Measurements from ENCODE around the gene RRP15. TPM values are rescaled to one million over a fixed set of nuclear protein-coding genes. Genes with fewer than 3 reads are reported as not detected.
A peak's percentile ranks its signal among the peaks of the same experiment; 100 is the strongest.

RRP15 gene
- total and polyA plus RNA-seq, 9 of the 15 experiments (the other 6 are each of a cell fraction or from before 2014, with no cell fraction given), result 9.5 to 58.1 (median 29.3) TPM

DNA sequence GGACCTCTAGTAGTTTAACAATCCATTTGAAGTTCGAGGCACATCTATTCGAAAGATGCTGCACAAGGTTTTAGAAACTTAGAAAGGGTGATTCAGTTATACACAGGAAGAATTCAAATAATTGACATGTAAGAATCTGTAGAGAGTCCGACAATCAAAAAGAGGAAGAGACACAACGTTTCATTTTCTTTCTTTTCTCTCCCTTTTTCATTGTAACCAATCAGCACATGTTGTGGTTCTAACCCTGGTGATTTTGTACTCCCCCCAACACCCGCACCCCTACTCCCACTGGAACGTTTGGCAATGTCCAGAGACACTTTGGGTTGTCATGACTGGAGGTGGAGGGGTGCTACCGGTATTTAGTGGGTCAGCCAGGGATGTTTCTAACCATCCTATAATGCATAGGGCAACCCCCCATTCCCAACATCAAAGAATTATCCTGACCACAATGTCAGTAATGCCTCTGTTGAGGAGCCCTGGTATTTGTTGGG lies 65.0 kb downstream of the RRP15 start:
- no peak for FAIRE-seq
- 23% methylated on average over 7 of the region's 7 CpGs for WGBS (ENCODE audit: insufficient coverage, low coverage, missing lambda C conversion rate)
- CTCF ChIA-PET (ENCODE audit: low intra/inter-chr PET ratio), result interaction anchor here (1.1 kb wide), 1 partner anchor 20 kb away, joined by 3 read pairs; no protein-coding TSS in a partner anchor

GRCh38 chr1:218350801-218351266 lies 65.7 kb downstream of the RRP15 start:
- intact Hi-C loops (cut with micrococcal nuclease) (loop anchor here (2.0 kb wide), 1 partner anchor 46 kb away; no protein-coding TSS in a partner anchor), in situ Hi-C loops (cut with MboI) (loop anchor here (10.0 kb wide), 1 partner anchor 204 kb away; no protein-coding TSS in a partner anchor)
- no peaks in the 10 kb centered on the region for H3K27me3 ChIP-seq (ENCODE audit: control insufficient read depth in 2 of 2, insufficient read depth in 2 of 2, low read length in 2 of 2)
- CTCF ChIA-PET (ENCODE audit: low intra/inter-chr PET ratio), result interaction anchor here (1.1 kb wide), 1 partner anchor 21 kb away, joined by 3 read pairs; no protein-coding TSS in a partner anchor
- POLR2A ChIA-PET, result no interaction called here
- no peak overlapping the region for H3K9ac ChIP-seq (ENCODE audit: insufficient read depth in 1 of 2, low read depth in 2 of 2, low read length in 2 of 2)
- H3K79me2 ChIP-seq (ENCODE audit: control insufficient read depth, insufficient read depth, low read length), result no peaks in the 10 kb centered on the region
- DNase-seq (ENCODE audit: extremely low read depth in 1 of 4, low spot score in 3 of 4) (no peak), FAIRE-seq (no peak), ATAC-seq (no peak)
- no peaks in the 10 kb centered on the region for H4K20me1 ChIP-seq (replicated peaks; ENCODE audit: control insufficient read depth, insufficient read depth, low read length)
- no peak overlapping the region for H2AFZ ChIP-seq (ENCODE audit: low read depth, low read length)
- no peak overlapping the region for H3K4me3 ChIP-seq
- H3K9me3 ChIP-seq (replicated peaks; ENCODE audit: control insufficient read depth, insufficient read depth, low read depth, low read length), result no peaks in the 10 kb centered on the region
- no peaks in the 10 kb centered on the region for H3K9me1 ChIP-seq (ENCODE audit: control insufficient read depth, insufficient read depth, low read length)
- 63% methylated on average over 2 of the region's 2 CpGs for WGBS (ENCODE audit: insufficient coverage, low coverage, missing lambda C conversion rate)
- TF ChIP-seq TRIM25 (IDR thresholded peaks at IDR 0.05; ENCODE audit: borderline replicate concordance) (no peak), NFIC (IDR thresholded peaks at IDR 0.05) (peak; percentile 12; the same call in 1 of the 2 replicates)
- H3K27ac ChIP-seq (ENCODE audit: extremely low read depth, low read depth, low read length), result no peak overlapping the region
- H3K4me2 ChIP-seq (ENCODE audit: insufficient read depth, low read length), result no peak overlapping the region
- no TSS peak for BruUV-seq (replicated peaks)
- H3K4me1 ChIP-seq (replicated peaks in 1 of 2; ENCODE audit: control insufficient read depth in 2 of 2, insufficient read depth in 2 of 2, low read length in 2 of 2), result peaks cover 0 to 9% of the 10 kb centered on the region in 2 experiments; a peak in 2 of 5 replicates
- no peaks in the 10 kb centered on the region for H3K36me3 ChIP-seq (ENCODE audit: control insufficient read depth, insufficient read depth, low read length)

More for the DNA sequence above, 65.0 kb downstream of the RRP15 start:
- no peak overlapping the region for H3K4me3 ChIP-seq
- no peak for TF ChIP-seq ZNF384 (IDR thresholded peaks at IDR 0.05; ENCODE audit: low read depth, low read length)
- TF ChIP-seq TCF7 (IDR thresholded peaks at IDR 0.05; ENCODE audit: borderline replicate concordance), result no peak
- TF ChIP-seq ZNF24 (IDR thresholded peaks at IDR 0.05), result no peak
- peak; percentile 43; the same call in 1 of the 2 replicates for TF ChIP-seq SPI1 (IDR thresholded peaks at IDR 0.05; ENCODE audit: borderline replicate concordance, low read depth, low read length)
- in situ Hi-C loops (cut with MboI) (loop anchor here (10.0 kb wide), 1 partner anchor 205 kb away; no protein-coding TSS in a partner anchor), intact Hi-C loops (cut with micrococcal nuclease) (loop anchor here (2.0 kb wide), 1 partner anchor 45 kb away; no protein-coding TSS in a partner anchor)
- DNase-seq (ENCODE audit: extremely low read depth in 1 of 4, low spot score in 3 of 4), result no peak
- H3K4me1 ChIP-seq (replicated peaks in 1 of 2; ENCODE audit: control insufficient read depth in 2 of 2, insufficient read depth in 2 of 2, low read length in 2 of 2), result peaks cover 2 to 15% of the 10 kb centered on the region in 2 experiments; a peak in 3 of 5 replicates
- H3K27ac ChIP-seq (ENCODE audit: extremely low read depth, low read depth, low read length), result no peak overlapping the region
- H3K4me2 ChIP-seq (ENCODE audit: insufficient read depth, low read length), result no peak overlapping the region
- no peak overlapping the region; the same call in 1 of the 2 replicates for H2AFZ ChIP-seq (ENCODE audit: low read depth, low read length)
- no peaks in the 10 kb centered on the region for H3K9me3 ChIP-seq (replicated peaks; ENCODE audit: control insufficient read depth, insufficient read depth, low read depth, low read length)
- BruUV-seq (replicated peaks), result no TSS peak
- H3K9me1 ChIP-seq (ENCODE audit: control insufficient read depth, insufficient read depth, low read length), result no peaks in the 10 kb centered on the region
- ATAC-seq, result no peak
- no peaks in the 10 kb centered on the region for H3K27me3 ChIP-seq (ENCODE audit: control insufficient read depth in 2 of 2, insufficient read depth in 2 of 2, low read length in 2 of 2)
- no peak overlapping the region for H3K9ac ChIP-seq (ENCODE audit: insufficient read depth in 1 of 2, low read depth in 2 of 2, low read length in 2 of 2)
- no peaks in the 10 kb centered on the region for H3K36me3 ChIP-seq (ENCODE audit: control insufficient read depth, insufficient read depth, low read length)
- POLR2A ChIA-PET, result interaction anchor here (0.6 to 0.9 kb wide), 2 partner anchors 8 to 65 kb away, joined by 3 read pairs; partner anchors contain the start of gene RRP15
- H4K20me1 ChIP-seq (replicated peaks; ENCODE audit: control insufficient read depth, insufficient read depth, low read length), result no peaks in the 10 kb centered on the region
- no peaks in the 10 kb centered on the region for H3K79me2 ChIP-seq (ENCODE audit: control insufficient read depth, insufficient read depth, low read length)

Data from K562 (cell line).